Ovary (tissue), 3 donors: ENCODE data around the gene TNFRSF9.

Experiments used
- CTCF ChIP-seq, 3 donors: fragments of 450-650 bp in 2 of 3; fragments of 200-600 bp in 1 of 3; IDR thresholded peaks; one replicate each; pipeline versions ENCODE4 v1.5.1 to v1.8.0; 2016 to 2022; ENCODE audit warnings: antibody characterized with exemption in 3 of 3, mild to moderate bottlenecking in 1 of 3
- POLR2A ChIP-seq: fragments of 450-650 bp; IDR thresholded peaks from one replicate; pipeline ENCODE4 v1.6.1; 2017; ENCODE audit warnings: antibody characterized with exemption, mild to moderate bottlenecking, moderate library complexity
- donor health status: DM: no; HTN: no; CAD: no.

GRCh38 chr1:7898962-7899361 is 41.7 kb downstream of the TNFRSF9 start:
- TF ChIP-seq CTCF (IDR thresholded peaks at IDR 0.05) (no peak), POLR2A (no peak)
